UCSD-AML1 (cell line): ENCODE data around the gene PROKR1.
"Not testable (repeated sequence)": the region's sequence is repeated elsewhere in the genome, so short reads cannot be mapped to it uniquely, and the experiment has no call there.

Experiments
- DNase-seq: peaks from one replicate; lab custom pipeline; 2025; ENCODE audit not compliant: unreplicated experiment; lab: John Stamatoyannopoulos, UW

The PROKR1 gene

DNA sequence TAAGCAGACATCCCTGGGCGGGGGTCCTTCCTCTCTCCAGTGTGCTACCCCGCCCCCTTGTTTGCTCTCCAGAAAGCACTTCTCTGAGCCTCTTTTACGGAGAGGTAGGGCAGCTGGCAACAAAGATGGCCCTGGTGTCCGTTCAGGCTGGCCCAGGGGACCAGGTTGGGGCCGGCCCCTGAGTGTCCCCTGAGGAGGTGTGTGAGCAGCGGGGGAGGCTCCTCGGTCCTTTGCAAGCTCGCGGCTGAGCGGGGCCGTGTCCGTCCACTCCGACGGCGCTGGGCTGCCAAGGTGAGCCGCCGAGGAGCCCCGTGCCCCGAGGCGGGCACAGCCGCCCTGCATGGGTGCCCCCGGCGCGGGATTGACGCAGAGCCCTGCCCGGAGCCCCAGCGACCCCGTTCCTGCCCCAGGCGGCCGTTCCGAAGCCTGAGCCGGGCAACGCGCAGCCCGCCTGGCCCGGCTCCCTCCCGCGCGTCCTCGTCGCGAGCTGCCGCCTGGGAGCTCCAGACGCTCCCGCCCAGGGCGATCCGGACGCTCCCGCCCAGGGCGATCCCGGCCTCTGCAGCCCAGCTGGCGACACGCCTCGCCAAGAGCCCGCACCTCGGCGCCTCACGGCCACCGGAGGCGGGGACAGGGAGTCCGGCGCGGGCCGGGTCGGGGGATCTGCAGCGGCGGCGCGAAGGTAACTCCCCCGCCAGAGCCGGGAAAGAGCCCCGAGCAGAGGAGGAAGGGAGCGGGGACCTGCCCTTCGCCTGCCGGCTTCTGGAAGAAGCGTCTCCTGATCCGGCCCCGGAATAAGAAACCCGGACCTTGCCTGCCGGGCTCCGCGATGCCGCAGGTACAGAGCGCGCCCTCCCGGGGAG is at the start of gene PROKR1:
TSS of gene PROKR1 (plus strand) at position 569 of the 863 bp plus-strand sequence. CDS start 2,243 bp downstream, outside the sequence.
- DNase-seq: peak; percentile 36

DNA sequence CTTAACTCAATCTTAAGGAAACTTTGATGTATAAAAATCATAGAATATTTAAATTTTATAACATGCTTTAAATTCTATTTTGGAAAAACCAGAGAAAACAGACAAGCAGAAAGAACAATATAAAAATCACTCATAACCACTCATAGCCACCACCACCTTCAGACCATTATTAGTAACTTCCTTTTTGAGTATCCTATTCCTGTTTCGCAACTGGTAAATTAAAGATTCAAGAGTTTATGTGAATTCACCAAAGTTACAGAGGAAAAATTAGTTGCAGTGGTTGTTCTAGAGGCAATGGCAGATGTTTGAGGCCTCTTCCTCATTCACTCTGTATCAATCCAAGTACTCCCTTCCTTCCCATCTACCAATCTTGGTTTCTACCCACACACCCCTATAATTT is 49.3 kb upstream of the PROKR1 start:
- DNase-seq: no peak

- peak; percentile 10 for DNase-seq
These were observed 48.5 kb upstream of the PROKR1 start for GRCh38 chr2:68594674-68595492.

- DNase-seq: not testable (repeated sequence)
These were observed 47.9 kb upstream of the PROKR1 start for GRCh38 chr2:68595493-68595785.

- not testable (repeated sequence) for DNase-seq
These were observed 42.9 kb upstream of the PROKR1 start for GRCh38 chr2:68600495-68600894.

- DNase-seq: no peak
These were observed 40.3 kb upstream of the PROKR1 start for GRCh38 chr2:68603059-68603458.

GRCh38 chr2:68604077-68604476 is 39.3 kb upstream of the PROKR1 start:
- no peak for DNase-seq

GRCh38 chr2:68605939-68606338 is 37.4 kb upstream of the PROKR1 start:
- no peak for DNase-seq

GRCh38 chr2:68606759-68607158 is 36.6 kb upstream of the PROKR1 start:
- DNase-seq: no peak

DNA sequence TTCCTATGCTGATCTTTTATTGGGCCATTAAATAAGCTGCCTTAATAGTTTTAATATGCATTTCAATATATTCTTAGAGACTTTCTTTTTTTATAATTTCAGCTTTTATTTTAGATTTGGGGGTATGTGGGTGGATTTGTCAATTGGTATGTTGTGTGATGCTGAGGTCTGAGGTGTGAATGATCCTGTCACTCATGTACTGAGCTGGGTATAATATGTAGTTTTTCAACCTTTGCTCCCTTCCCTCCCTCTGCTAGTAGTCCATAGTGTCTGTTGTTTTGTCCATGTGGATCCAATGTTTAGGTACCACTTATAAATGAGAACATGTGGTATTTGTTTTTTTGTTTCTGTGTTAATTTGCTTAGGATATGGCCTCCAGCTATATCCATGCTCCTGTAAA is 35.5 kb upstream of the PROKR1 start:
- no peak for DNase-seq

DNA sequence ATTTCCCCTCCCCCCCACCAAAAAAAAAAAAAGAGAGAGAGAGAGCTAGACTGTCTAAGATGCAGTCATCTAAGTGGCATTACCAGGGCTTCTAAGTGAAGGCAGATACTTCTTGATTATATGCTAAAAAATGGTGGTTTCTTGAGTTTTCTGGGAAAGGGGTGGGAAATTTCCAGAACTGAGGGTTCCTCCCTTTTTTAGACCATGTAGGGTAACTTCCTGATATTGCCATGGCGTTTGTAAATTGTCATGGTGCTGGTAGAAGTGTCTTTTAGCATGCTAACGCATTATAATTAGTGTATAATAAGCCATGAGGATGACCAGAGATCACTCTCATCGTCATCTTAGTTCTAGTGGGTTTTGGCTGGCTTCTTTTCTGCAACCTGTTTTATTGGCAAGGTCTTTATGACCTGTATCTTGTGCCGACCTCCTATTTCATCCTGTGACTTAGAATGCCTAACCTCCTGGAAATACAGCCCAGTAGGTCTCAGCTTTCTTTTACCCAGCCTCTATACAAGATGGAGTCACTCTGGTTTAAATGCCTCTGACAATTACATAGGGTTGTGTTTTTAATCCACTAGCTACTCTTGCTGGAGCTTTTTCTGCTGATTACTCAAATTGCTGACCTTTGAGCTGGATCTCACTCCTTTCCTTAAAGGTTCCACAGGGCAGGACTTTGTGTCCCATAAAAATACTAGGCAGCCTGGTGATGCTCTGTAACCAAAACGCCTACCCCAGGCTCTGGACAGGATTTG is 30.4 kb upstream of the PROKR1 start:
- no peak for DNase-seq

DNA sequence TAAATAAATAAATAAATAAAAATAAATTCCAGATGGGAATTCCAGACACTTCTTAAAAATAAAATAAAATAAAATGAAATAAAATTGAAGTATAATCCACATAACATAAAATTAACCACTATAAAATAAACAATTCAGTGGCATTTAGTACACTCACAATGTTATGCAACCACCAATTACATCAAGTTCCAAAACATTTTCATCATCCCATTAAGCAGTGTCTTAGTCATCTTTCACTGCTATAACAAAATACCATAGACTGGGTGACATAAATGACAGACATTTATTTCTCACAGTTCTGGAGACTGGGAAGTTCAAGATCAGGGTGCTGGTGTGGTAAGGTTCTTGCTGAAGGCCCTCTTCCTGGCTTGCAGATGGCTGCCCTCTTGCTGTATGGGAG is 22.6 kb upstream of the PROKR1 start:
- no peak for DNase-seq

DNA sequence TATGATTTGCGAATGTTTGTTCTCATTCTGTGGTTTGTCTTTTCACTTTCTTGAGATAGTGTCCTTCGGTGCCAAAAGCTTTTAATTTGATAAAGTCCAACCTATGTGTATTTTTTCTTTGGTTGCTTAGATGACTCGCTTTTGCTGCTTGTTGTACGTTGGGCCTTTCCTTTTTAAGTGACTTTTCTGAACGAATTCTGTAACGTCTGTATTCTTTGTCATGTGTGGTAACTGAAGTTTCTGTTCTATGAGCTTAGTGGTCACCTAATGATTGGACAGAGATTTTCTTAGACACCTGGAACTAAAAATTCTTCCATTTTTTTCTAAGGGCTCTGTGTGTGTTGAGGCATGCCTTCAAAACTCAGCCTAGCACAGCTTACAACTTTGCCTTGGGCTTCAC is 19.6 kb upstream of the PROKR1 start:
- DNase-seq: no peak

GRCh38 chr2:68627615-68628014 is 15.8 kb upstream of the PROKR1 start:
- DNase-seq: no peak

GRCh38 chr2:68632021-68632420 is 11.4 kb upstream of the PROKR1 start:
- no peak for DNase-seq

- DNase-seq: no peak
These were observed 6.3 kb upstream of the PROKR1 start for GRCh38 chr2:68637047-68637446.

- no peak for DNase-seq
These were observed 601 bp downstream of the PROKR1 start for GRCh38 chr2:68643874-68644485.

- no peak for DNase-seq
These were observed 2.1 kb downstream of the PROKR1 start for GRCh38 chr2:68645523-68645922.

DNA sequence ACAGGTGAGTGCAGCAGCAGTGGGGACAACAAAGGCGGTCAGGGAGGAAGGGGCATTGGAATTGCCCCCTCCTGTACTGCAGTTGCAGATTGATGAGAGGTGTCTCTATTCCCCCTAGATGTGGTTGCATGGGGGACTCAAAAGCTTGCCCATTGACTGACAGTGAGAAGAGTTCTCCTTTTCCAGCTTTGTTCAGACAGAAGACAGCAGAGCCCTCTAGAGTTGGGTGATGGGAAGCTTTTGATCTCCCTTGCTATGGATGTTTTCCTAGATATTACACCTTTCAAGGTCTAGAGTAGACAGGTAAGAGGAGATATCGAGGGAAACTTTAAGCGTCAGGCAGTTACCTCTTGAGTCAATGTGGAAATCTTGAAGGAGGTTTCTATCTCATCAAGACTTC is 2.9 kb downstream of the PROKR1 start:
- no peak for DNase-seq

DNA sequence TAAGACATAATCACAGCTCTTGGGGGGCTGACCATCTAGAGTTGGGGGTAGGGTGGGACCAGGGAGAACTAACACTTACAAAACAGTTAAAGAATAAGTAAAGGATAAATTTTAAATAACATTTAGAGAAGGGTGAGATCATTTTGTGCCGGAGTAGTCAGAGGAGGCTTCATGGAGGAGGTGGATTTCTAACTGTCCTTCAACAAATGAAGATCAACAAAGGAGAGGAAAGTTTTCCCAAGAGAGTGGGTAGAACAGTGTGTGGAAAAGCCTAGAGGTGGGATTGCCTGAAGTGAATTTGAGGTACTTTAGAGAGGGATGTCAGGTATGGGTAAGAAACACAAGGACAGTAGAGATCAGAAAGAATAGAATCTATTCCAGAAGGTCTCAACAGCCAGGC is 7.3 kb downstream of the PROKR1 start:
- no peak for DNase-seq

- DNase-seq: no peak
These were observed 9.7 kb downstream of the PROKR1 start for GRCh38 chr2:68653034-68653433.
